Bone marrow (tissue), 2 donors: Measurements from ENCODE around the gene PKD2L1.
A peak's percentile ranks its signal among the peaks of the same experiment; 100 is the strongest.
"Not testable (repeated sequence)": the region's sequence is repeated elsewhere in the genome, so short reads cannot be mapped to it uniquely, and the experiment has no call there.

Experiments
- DNase-seq, 2 donors: peaks; one replicate each; lab custom pipeline; 2025; lab: John Stamatoyannopoulos, UW

The PKD2L1 gene

DNA sequence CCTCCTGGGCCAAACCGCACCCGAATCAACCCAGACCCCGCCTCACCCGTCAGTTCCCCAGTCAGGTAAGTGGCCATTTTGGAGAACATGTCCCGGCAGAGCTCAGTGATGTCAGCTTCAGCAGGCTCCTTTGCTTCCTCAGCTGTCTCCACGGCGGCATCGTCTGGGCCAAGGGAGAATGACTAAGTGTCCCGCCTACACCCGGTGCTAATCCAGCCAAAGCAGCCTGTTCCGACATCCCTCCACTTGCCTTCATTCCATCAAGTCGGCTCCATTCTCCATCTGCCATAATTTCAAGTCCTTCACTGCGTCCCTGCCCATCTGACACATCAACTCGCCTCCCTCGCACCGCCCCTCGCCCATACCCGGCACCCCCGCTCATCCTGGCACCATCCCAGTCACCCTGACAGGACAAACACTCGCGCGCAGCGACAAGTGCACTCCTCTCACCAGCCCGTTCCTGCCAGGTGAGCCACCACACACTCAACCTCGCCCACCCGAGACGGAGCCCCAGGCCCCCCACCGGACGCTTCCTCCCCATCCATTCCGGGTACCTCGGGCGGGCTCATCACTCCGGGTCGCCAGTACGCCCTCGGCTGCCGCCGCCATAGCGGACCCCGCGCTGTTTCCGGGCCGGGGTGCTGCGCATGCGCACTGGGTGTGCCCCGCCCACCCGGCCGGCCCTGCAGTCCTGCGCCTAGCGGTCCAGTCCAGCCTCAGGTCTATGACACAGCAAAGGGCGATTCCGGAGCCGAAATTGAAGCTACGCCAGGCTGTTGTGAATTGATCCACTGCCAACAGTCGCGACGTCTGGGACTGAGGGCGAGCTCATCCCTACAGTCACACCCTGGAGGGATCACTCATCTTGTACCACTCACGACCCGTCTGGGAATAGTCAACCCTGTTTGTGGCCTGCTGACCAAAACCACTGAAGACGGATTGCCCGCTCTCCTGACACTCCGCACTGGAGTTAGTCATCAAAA lies 43.7 kb downstream of the PKD2L1 start, which contains the start of gene BLOC1S2:
Gene BLOC1S2, minus strand, starts transcription at position 630 of the 983 bp plus-strand sequence. Its CDS starts 21 bp downstream, at position 609.
- peak; percentile 80 to 96 for DNase-seq

DNA sequence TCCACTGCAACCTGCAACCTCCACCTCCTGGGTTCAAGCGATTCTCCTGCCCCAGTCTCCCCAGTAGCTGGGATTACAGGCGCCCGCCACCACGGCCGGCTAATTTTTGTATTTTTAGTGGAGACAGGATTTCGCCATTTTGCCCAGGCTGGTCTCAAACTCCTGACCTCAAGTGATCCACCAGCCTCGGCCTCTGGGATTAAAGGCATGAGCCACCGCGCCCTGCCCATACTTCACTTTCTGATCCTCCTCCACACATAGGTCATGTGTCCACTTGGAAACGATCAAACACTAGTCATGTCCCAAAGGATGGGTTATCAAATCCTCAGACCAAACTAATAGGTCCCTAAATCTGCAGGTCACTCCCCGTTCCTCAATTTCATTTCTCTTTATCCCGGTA lies 44.7 kb downstream of the PKD2L1 start:
- not testable (repeated sequence) for DNase-seq

DNA sequence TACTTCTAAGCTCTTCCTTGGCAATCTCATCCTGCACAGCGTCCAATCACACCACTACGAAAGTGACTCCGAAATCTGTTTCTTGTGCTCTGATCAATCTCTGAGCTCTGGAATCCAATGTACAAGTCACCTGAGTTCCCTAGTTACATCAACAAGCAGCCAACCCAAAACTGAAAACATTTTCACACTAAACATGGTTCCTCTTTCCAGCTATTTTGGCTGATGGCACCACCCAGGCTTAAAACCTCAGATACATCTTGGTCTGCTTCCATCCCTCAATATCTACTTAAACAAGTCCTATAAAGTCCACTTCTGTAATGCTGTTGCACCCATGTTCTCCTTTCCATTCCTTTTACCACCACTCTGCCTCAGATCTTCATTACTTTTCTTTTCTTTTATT lies 47.1 kb downstream of the PKD2L1 start:
- no peak for DNase-seq

DNA sequence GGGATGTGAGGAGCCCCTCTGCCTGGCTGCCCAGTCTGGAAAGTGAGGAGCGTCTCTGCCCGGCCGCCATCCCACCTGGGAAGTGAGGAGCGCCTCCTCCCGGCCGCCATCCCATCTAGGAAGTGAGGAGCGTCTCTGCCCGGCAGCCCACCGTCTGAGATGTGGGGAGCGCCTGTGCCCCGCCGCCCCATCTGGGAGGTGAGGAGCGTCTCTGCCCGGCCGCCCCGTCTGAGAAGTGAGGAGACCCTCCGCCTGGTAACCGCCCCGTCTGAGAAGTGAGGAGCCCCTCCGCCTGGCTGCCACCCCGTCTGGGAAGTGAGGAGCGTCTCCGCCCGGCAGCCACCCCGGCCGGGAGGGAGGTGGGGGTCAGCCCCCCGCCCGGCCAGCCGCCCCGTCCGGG lies 53.1 kb downstream of the PKD2L1 start:
- DNase-seq, result not testable (repeated sequence)

DNA sequence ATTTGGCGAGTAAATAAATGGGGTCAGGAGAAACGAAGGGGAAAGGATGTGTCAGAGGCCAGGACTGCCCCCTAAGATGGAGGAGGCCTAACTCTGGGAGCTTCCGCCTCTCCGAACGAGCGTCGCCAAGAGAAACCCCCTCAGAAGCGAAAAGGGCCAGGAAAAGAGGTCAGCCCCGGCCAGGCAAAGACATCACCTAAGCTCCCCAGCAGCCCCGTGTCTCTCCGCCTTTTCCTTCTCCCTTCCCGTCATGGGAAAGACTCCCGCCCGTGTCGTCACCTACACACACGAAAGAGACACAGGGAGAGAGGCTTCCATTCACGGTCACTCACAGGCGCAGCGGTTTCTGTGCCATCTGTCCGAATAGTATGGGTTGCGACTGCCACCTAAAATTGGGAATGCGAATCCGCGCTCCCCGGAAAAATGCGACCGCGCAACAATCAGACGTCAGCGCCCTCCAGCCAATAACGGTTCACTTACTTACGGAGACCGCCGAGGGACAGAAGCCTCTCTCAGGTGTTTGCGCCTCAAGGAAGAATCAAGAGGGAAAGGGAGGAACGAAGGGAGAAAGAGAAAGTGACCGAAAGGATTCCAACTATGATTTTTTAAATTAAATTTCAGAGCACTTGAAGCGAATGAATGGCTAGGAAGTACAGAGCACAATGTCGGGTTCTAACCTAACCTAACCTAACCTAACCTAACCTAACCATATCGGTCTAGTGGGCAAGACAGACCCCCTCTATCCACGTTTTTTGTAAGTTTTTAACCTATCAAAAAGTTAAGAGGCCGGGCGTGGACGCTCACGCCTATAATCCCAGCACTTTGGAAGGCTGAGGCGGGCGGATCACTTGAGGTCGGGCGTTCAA lies 62.6 kb downstream of the PKD2L1 start, which contains the start of gene CWF19L1:
Gene CWF19L1, minus strand, starts transcription at position 400 of the 866 bp plus-strand sequence. Its CDS starts 45 bp downstream, at position 355.
- peak; percentile 46 to 61 for DNase-seq

DNA sequence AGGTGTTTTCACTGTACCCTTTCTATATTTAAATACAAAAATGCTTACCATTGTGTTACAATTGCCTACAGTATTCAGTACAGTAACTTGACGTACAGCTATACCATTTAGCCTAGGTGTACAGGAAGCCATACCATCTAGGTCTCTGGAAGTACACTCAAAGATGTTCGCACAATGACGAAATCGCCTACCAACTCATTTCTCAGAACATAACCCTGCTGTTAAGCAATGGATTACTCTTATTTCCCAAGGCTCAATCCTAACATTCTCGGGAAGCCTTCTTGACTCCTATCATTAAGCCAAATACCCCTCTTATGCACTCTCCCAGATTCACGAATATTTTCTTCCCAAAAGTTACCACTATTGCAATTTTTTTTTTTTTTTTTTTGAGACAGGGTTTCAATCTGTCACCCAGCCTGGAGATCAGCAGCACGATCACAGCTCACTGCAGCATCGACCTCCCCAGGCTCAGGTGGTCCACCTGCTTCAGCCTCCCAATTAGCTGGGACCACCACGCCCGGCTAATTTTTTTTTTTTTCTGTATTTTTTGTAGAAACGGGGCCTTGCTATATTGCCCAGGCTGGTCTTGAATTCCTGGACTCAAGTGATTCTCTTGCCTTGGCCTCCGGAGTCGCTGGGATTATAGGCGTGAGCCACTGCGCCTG lies 64.1 kb downstream of the PKD2L1 start:
- no peak for DNase-seq

DNA sequence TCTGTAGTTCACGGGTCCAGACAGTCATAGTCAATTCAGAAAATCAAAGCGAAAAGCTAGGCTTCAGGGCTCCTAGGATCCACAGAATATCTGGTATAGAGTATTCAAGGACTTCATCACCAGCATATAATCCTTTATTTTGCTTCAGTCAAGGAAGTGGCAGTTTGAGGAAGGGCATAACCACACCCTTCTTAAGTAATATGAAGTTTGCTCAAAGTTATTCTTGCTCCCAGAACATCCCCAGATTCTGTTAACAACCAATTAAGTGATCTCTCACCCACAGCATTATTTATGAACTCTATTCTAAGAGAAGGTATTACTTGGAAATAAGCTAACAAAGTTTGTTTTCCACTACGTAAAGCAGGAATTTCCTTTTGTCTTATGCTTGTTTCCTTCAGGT lies 75.8 kb downstream of the PKD2L1 start:
- DNase-seq, result no peak

DNA sequence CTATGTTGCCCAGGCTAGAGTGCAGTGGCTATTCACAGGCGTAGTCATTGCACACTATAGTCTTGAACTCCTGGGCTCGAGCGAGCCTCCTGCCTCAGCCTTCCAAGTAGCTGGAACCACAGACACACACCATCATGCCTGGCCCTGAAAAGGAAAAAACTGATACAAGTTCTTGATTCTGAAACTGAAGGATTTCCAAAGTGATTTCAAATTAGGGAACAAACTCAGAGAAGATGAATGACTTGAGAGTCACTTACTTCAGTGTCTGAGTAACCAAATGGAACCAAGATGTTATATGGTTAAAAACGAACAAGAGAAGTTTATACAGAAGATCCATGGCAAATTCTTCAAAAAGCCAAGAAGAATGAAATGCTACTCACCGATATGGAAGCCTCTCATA lies 77.0 kb downstream of the PKD2L1 start:
- no peak for DNase-seq

DNA sequence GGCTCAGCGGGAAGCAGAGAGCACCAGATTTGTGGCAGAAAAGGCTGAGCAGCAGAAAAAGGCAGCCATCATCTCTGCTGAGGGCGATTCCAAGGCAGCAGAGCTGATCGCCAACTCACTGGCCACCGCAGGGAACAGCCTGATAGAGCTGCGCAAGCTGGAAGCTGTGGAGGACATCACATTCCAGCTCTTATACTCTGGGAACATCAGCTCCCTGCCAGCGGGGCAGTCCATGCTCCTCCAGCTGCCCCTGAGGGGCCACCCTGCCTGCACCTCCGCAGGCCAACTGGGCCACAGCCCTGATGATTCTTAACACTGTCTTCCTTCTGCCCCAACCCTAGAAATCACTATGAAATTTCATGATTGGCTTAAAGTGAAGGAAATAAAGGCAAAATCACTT lies 81.2 kb downstream of the PKD2L1 start:
- DNase-seq, result no peak

DNA sequence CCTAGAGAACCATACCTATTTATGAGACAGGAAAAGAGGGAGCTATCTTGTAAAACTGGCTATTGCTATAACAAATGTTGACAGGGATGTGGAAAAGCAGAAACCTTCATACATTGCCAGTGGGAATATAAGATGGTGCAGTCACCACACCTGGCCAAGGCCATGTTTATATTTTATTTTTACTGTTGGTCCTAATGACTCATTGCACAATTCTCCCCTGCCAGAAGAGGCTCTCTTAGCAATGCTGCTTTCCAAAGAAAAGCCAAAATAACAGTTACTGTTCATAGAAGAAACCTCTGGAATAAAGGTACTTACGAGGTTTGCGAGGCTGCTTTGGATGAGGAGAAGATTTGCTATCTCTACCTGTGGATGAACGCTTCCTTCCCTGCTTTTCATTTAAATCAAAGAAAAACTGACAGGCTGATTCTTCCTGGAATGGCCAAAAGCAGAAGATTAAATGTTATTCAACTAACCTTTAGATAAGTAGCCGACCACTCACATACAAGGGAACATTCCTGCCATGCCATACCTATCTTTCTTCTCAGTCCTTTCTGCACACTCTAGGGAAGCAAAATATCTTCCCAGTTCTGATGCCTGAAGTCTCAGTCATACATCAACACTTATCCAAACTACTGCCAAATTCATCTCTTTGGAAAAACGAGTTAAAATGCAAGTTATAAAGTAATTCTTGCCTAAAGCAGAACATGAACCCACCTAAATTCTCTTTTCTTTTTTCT lies 84.4 kb downstream of the PKD2L1 start:
- DNase-seq, result no peak

DNA sequence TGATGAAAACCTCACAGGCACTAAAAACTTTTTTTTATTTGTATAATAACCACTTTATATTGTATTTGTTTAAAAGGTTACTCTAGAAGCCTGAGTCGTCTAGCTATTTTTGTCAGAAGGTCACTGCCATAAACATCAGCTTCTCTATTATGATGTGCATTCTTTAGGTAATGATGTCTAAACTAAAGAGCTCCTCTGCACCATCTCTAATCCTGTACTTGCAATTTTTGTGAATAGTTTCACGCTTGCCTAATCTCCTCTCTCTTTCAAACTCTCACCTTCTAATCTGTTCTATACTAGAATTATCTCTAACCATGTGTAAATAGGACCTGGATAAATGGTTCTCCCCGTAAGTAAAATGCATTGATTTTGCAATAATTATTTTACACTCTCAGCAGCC lies 90.2 kb downstream of the PKD2L1 start:
- DNase-seq, result no peak

DNA sequence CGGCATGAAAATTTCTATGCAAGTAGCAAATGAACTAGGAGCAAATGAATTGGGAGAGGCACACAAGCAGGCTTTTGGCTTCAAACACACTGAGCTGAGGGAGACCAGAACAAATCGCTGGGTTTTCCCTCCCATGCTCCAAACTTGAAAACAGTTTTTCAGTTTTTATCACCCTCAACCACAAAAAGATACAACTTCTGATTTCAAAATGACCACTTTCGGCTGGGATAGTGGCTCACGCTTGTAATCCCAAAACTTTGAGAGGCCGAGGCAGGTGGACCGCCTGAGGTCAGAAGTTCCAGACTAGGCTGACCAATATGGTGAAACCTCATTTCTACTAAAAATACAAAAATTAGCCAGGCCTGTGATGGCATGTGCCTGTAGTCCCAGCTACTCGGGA lies 91.6 kb downstream of the PKD2L1 start:
- no peak for DNase-seq
